Measurements from ENCODE around the gene ASXL1.
A peak's percentile ranks its signal among the peaks of the same experiment; 100 is the strongest.

ASXL1 gene

DNA sequence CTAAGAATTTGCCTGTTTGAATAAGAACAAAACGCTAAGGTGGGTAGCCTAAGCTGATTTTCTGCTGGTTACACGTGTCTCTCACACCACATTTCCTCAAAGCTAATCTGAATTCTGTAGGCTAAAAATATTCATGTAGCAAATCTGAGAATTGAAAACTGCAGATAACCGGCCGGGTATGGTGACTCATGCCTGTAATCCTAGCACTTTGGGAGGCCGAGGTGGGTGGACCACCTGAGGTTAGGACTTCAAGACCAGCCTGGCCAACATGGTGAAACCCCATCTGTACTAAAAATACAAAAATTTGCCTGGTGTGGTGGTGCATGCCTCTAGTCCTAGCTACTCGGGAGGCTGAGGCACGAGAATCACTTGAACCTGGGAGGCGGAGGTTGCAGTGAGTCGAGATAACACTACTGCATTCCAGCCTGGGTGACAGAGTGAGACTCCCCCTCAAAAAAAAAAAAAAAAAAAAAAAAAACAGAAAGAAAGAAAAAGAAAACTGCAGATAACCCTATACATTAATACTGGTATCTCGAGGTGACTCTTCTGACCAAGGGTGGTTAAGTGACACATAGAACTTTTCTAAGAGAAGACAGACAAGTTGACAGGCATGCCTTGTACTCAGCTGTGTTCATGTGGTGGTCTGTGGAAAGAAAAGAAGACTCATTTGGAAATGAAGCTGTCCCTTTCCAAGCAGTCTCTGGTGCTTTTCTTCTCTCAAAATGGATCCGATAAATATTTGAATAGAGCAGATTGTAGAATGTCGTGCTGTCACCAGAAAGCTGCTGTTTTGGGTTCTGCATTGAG is 24.7 kb upstream of the ASXL1 start:
- no peaks in the 10 kb centered on the region for H3K27me3 ChIP-seq (replicated peaks; ENCODE audit: control insufficient read depth, insufficient read depth, low read length)
- TF ChIP-seq, protein P1, sequence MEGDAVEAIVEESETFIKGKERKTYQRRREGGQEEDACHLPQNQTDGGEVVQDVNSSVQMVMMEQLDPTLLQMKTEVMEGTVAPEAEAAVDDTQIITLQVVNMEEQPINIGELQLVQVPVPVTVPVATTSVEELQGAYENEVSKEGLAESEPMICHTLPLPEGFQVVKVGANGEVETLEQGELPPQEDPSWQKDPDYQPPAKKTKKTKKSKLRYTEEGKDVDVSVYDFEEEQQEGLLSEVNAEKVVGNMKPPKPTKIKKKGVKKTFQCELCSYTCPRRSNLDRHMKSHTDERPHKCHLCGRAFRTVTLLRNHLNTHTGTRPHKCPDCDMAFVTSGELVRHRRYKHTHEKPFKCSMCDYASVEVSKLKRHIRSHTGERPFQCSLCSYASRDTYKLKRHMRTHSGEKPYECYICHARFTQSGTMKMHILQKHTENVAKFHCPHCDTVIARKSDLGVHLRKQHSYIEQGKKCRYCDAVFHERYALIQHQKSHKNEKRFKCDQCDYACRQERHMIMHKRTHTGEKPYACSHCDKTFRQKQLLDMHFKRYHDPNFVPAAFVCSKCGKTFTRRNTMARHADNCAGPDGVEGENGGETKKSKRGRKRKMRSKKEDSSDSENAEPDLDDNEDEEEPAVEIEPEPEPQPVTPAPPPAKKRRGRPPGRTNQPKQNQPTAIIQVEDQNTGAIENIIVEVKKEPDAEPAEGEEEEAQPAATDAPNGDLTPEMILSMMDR (IDR thresholded peaks at IDR 0.05; ENCODE audit: insufficient read depth, low read length, poor library complexity, severe bottlenecking): no peak
- H3K4me3 ChIP-seq (replicated peaks; ENCODE audit: low read depth, low read length): no peak overlapping the region
- DNase-seq (ENCODE audit: extremely low read depth, insufficient read length): peak; percentile 78
- peaks cover 18% of the 10 kb centered on the region for H3K36me3 ChIP-seq (ENCODE audit: control insufficient read depth, insufficient read depth, low read length)

- TF ChIP-seq, protein P1 (IDR thresholded peaks at IDR 0.05; ENCODE audit: insufficient read depth, low read length, poor library complexity, severe bottlenecking): no peak
- no peaks in the 10 kb centered on the region for H3K27me3 ChIP-seq (replicated peaks; ENCODE audit: control insufficient read depth, insufficient read depth, low read length)
- no peak overlapping the region for H3K4me3 ChIP-seq (replicated peaks; ENCODE audit: low read depth, low read length)
- peak; percentile 67 for DNase-seq (ENCODE audit: extremely low read depth, insufficient read length)
- peaks cover 18% of the 10 kb centered on the region for H3K36me3 ChIP-seq (ENCODE audit: control insufficient read depth, insufficient read depth, low read length)
These were observed 23.9 kb upstream of the ASXL1 start for GRCh38 chr20:32333988-32334885.

DNA sequence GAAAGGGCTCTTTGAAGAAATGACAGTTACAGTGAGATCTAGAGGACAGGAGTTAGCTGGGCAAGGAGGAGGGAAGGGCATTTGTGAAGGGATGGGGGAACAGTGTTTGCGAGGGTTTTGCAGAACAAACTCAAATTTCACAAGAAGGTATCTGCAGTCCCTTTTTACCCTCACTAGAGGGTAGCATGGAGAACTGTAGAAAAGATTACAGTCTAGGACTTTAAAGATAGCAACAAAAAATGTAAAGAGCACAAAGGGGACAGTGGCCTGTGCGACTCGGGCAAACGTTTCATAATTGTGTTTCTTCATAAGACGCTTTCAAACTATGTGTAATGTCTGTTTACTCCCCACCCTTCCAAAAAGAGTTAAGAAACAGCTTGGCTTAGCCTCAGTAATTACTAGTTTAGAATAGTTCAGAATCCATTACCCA is 21.2 kb upstream of the ASXL1 start:
- H3K4me3 ChIP-seq (replicated peaks; ENCODE audit: low read depth, low read length): no peak overlapping the region
- peaks cover 5% of the 10 kb centered on the region for H3K36me3 ChIP-seq (ENCODE audit: control insufficient read depth, insufficient read depth, low read length)
- TF ChIP-seq, protein P1 (IDR thresholded peaks at IDR 0.05; ENCODE audit: insufficient read depth, low read length, poor library complexity, severe bottlenecking): peak; percentile 69
- DNase-seq (ENCODE audit: extremely low read depth, insufficient read length): no peak
- no peaks in the 10 kb centered on the region for H3K27me3 ChIP-seq (replicated peaks; ENCODE audit: control insufficient read depth, insufficient read depth, low read length)

GRCh38 chr20:32337937-32338661 is 20.0 kb upstream of the ASXL1 start:
- Histone ChIP-seq H3K27me3 (replicated peaks; ENCODE audit: control insufficient read depth, insufficient read depth, low read length) (no peaks in the 10 kb centered on the region), H3K4me3 (replicated peaks; ENCODE audit: low read depth, low read length) (no peak overlapping the region), H3K36me3 (ENCODE audit: control insufficient read depth, insufficient read depth, low read length) (peaks cover 4% of the 10 kb centered on the region)
- no peak for DNase-seq (ENCODE audit: extremely low read depth, insufficient read length)
- TF ChIP-seq, protein P1 (IDR thresholded peaks at IDR 0.05; ENCODE audit: insufficient read depth, low read length, poor library complexity, severe bottlenecking): no peak

GRCh38 chr20:32338665-32339064 is 19.5 kb upstream of the ASXL1 start:
- Histone ChIP-seq H3K36me3 (ENCODE audit: control insufficient read depth, insufficient read depth, low read length) (peaks cover 4% of the 10 kb centered on the region), H3K27me3 (replicated peaks; ENCODE audit: control insufficient read depth, insufficient read depth, low read length) (no peaks in the 10 kb centered on the region), H3K4me3 (replicated peaks; ENCODE audit: low read depth, low read length) (no peak overlapping the region)
- TF ChIP-seq, protein P1 (IDR thresholded peaks at IDR 0.05; ENCODE audit: insufficient read depth, low read length, poor library complexity, severe bottlenecking): no peak
- DNase-seq (ENCODE audit: extremely low read depth, insufficient read length): no peak
